HCT116 (cell line): ENCODE measurements around the gene HDAC7. TPM values are rescaled to one million over a fixed set of nuclear protein-coding genes. Genes with fewer than 3 reads are reported as not detected.

Source experiments
- ATAC-seq: fragments of 200-7000 bp; cut with Tn5 transposase; 2 replicates; pipeline ENCODE4 v1.9.1; 2020; ENCODE audit warnings: mild to moderate bottlenecking, moderate library complexity
- BruUV-seq: library from RNA; stranded (reverse); fragments of 400-500 nt; replicated peaks from 2 replicates; lab custom pipeline; 2021; lab: Mats Ljungman, UMichigan
- CTCF ChIA-PET: fragments of 300-600 bp; sonication (Branson Sonifier 250); formaldehyde crosslinking; loops from one replicate; lab custom pipeline; 2021; ENCODE audit warnings: antibody characterized with exemption; lab: Charles Lee
- POLR2A ChIA-PET: fragments of 300-600, 350-600 bp; sonication (Branson Sonifier 250); formaldehyde crosslinking; loops from one replicate; lab custom pipeline; 2021; ENCODE audit warnings: antibody characterized with exemption; lab: Charles Lee
- RAD21 ChIA-PET, 2 experiments: fragments of 300-600 bp; sonication (Branson Sonifier 250); formaldehyde crosslinking; loops; one replicate each; lab custom pipeline; 2023; ENCODE audit warnings: low total read pairs in 2 of 2; ENCODE audit not compliant: uncharacterized antibody in 2 of 2, unreplicated experiment in 2 of 2, low non-redundant PET in 1 of 2; lab: Charles Lee
- DNase-seq: peaks from one replicate; pipeline ENCODE4 v3.0.0-alpha.2; 2010; ENCODE audit warnings: low read depth, low spot score
- H2AFZ ChIP-seq: fragments of 200-600 bp; shearing (Covaris generic), sonication (generic); 2 replicates; pipeline ENCODE4 v1.6.1; 2017; ENCODE audit warnings: low read depth, mixed run types, mixed read lengths, antibody characterized with exemption, low read length; ENCODE audit not compliant: poor library complexity, severe bottlenecking
- H3K27ac ChIP-seq: 2 replicates; pipeline ENCODE4 v1.5.1; 2012; ENCODE audit warnings: low read depth, low read length
- H3K27me3 ChIP-seq: fragments of 200-600 bp; sonication (generic); 2 replicates; pipeline ENCODE4 v1.6.1; 2016; ENCODE audit warnings: mixed run types, low read length, mixed read lengths; ENCODE audit not compliant: insufficient read depth
- H3K36me3 ChIP-seq, 2 experiments: fragments of 200-500 bp in 1 of 2; fragments of 200-600 bp in 1 of 2; sonication (Bioruptor generic) in 1 of 2; sonication (generic) in 1 of 2; 2 replicates each; pipeline versions ENCODE4 v1.5.1 to v1.6.1; 2014 to 2016; ENCODE audit warnings: low read length in 2 of 2, inconsistent platforms in 1 of 2, mixed read lengths in 1 of 2, mixed run types in 1 of 2; ENCODE audit not compliant: insufficient read depth in 2 of 2, control insufficient read depth in 1 of 2
- H3K4me1 ChIP-seq, 2 experiments: fragments of 200-600 bp in 1 of 2; sonication (generic) in 1 of 2; 2 replicates each; pipeline versions ENCODE4 v1.5.1 to v1.6.1; 2012 to 2017; ENCODE audit warnings: low read length in 2 of 2, inconsistent platforms in 1 of 2, mild to moderate bottlenecking in 1 of 2, mixed read lengths in 1 of 2, mixed run types in 1 of 2, moderate library complexity in 1 of 2; ENCODE audit not compliant: insufficient read depth in 2 of 2, control insufficient read depth in 1 of 2
- H3K4me2 ChIP-seq: fragments of 200-600 bp; sonication (generic); 2 replicates; pipeline ENCODE4 v1.6.1; 2017; ENCODE audit warnings: mixed run types, low read length, mixed read lengths
- H3K4me3 ChIP-seq, 2 experiments: fragments of 200-600 bp in 1 of 2; sonication (generic) in 1 of 2; replicated peaks in 1 of 2; 2 replicates each; pipeline ENCODE4 v1.5.1; 2011 to 2016; ENCODE audit warnings: low read length in 2 of 2, control low read depth in 1 of 2, low read depth in 1 of 2, mild to moderate bottlenecking in 1 of 2, mixed read lengths in 1 of 2, mixed run types in 1 of 2
- H3K79me2 ChIP-seq: fragments of 200-600 bp; sonication (generic); 2 replicates; pipeline ENCODE4 v1.6.1; 2017; ENCODE audit warnings: mild to moderate bottlenecking, mixed run types, low read length, moderate library complexity, mixed read lengths; ENCODE audit not compliant: insufficient read depth
- H3K9ac ChIP-seq: fragments of 200-600 bp; sonication (generic); 2 replicates; pipeline ENCODE4 v1.6.1; 2016; ENCODE audit warnings: low read length, mixed read lengths
- H3K9me2 ChIP-seq: fragments of 200-600 bp; sonication (generic), shearing (Covaris generic); 2 replicates; pipeline ENCODE4 v1.6.1; 2017; ENCODE audit warnings: mixed run types, mild to moderate bottlenecking, moderate library complexity; ENCODE audit not compliant: insufficient read depth
- H3K9me3 ChIP-seq, 2 experiments: fragments of 200-500 bp in 1 of 2; fragments of 200-600 bp in 1 of 2; sonication (Bioruptor generic) in 1 of 2; sonication (generic) in 1 of 2; 2 replicates each; pipeline ENCODE4 v1.6.1; 2014 to 2017; ENCODE audit warnings: low read length in 2 of 2, mixed read lengths in 2 of 2, inconsistent platforms in 1 of 2, low read depth in 1 of 2, mild to moderate bottlenecking in 1 of 2, mixed run types in 1 of 2, moderate library complexity in 1 of 2; ENCODE audit not compliant: control insufficient read depth in 1 of 2, insufficient read depth in 1 of 2
- H4K20me1 ChIP-seq: fragments of 200-600 bp; sonication (generic), shearing (Covaris generic); 2 replicates; pipeline ENCODE4 v1.6.1; 2017; ENCODE audit warnings: mixed run types, mild to moderate bottlenecking, moderate library complexity; ENCODE audit not compliant: insufficient read depth
- ATF3 ChIP-seq: IDR thresholded peaks from 2 replicates; pipeline ENCODE4 v1.6.1; 2012
- CBX3 ChIP-seq: IDR thresholded peaks from 2 replicates; pipeline ENCODE4 v1.6.1; 2012; ENCODE audit warnings: low read depth
- CEBPB ChIP-seq: IDR thresholded peaks from 2 replicates; pipeline ENCODE4 v1.6.1; 2012; ENCODE audit warnings: low read depth
- CTCF ChIP-seq, 3 experiments: fragments of 200-600 bp in 1 of 3; sonication (generic) in 1 of 3; IDR thresholded peaks in 2 of 3; conservative IDR thresholded peaks in 1 of 3; 2 replicates each; pipeline ENCODE4 v1.5.1; 2012 to 2017; ENCODE audit warnings: low read depth in 2 of 3, low read length in 2 of 3, antibody characterized with exemption in 1 of 3, borderline replicate concordance in 1 of 3, control low read depth in 1 of 3, mild to moderate bottlenecking in 1 of 3, mixed read lengths in 1 of 3, mixed run types in 1 of 3, moderate library complexity in 1 of 3; ENCODE audit not compliant: insufficient read depth in 1 of 3
- EGR1 ChIP-seq: IDR thresholded peaks from 2 replicates; pipeline ENCODE4 v1.6.1; 2012; ENCODE audit warnings: low read depth
- ELF1 ChIP-seq: IDR thresholded peaks from 2 replicates; pipeline ENCODE4 v1.6.1; 2012; ENCODE audit warnings: low read depth, borderline replicate concordance
- EZH2 ChIP-seq: fragments of 200-600 bp; sonication (generic); IDR thresholded peaks from 2 replicates; pipeline ENCODE4 v1.6.1; 2017; ENCODE audit warnings: antibody characterized with exemption, mixed run types
- EZH2phosphoT487 ChIP-seq: fragments of 200-600 bp; IDR thresholded peaks from 2 replicates; pipeline ENCODE4 v1.6.1; 2018; ENCODE audit warnings: antibody characterized with exemption, borderline replicate concordance
- MAX ChIP-seq: IDR thresholded peaks from 2 replicates; pipeline ENCODE4 v1.6.1; 2012
- POLR2A ChIP-seq: IDR thresholded peaks from 2 replicates; pipeline ENCODE4 v1.7.0; 2011; ENCODE audit warnings: borderline replicate concordance; ENCODE audit not compliant: insufficient read depth, insufficient read length; ENCODE audit errors: extremely low read depth
- POLR2AphosphoS5 ChIP-seq: IDR thresholded peaks from 2 replicates; pipeline ENCODE4 v1.6.1; 2011; ENCODE audit warnings: mild to moderate bottlenecking, low read depth, low read length, moderate library complexity
- RAD21 ChIP-seq: IDR thresholded peaks from 2 replicates; pipeline ENCODE4 v1.6.1; 2012; ENCODE audit warnings: low read depth, mild to moderate bottlenecking
- REST ChIP-seq: IDR thresholded peaks from 2 replicates; pipeline ENCODE4 v1.6.1; 2012; ENCODE audit warnings: low read depth
- SIN3A ChIP-seq: IDR thresholded peaks from 2 replicates; pipeline ENCODE4 v1.6.1; 2012; ENCODE audit warnings: low read depth
- SRF ChIP-seq: IDR thresholded peaks from 2 replicates; pipeline ENCODE4 v1.6.1; 2012; ENCODE audit warnings: low read depth
- TCF7L2 ChIP-seq: IDR thresholded peaks from 2 replicates; pipeline ENCODE4 v1.7.0; 2011; ENCODE audit warnings: borderline replicate concordance, inconsistent platforms; ENCODE audit not compliant: insufficient read depth, insufficient read length; ENCODE audit errors: extremely low read depth
- YY1 ChIP-seq: IDR thresholded peaks from 2 replicates; pipeline ENCODE4 v1.6.1; 2011; ENCODE audit warnings: low read length, low read depth, moderate library complexity, mild to moderate bottlenecking; ENCODE audit not compliant: insufficient replicate concordance; ENCODE audit errors: extremely low read depth
- ZBTB33 ChIP-seq: IDR thresholded peaks from 2 replicates; pipeline ENCODE4 v1.6.1; 2011; ENCODE audit warnings: mild to moderate bottlenecking, low read length, moderate library complexity; ENCODE audit not compliant: insufficient replicate concordance; ENCODE audit errors: extremely low read depth
- intact Hi-C: fragments of 100-400 bp; cut with micrococcal nuclease; formaldehyde crosslinking; loops from 2 replicates; pipeline ENCODE4 v1.10.0; 2022
- total RNA-seq: library from RNA; stranded (reverse); gene quantifications from one replicate; pipeline ENCODE4 v1.2.1, GENCODE V29; 2021; ENCODE audit not compliant: unreplicated experiment

Gene HDAC7
- total RNA-seq, 1 experiment from 2014 or later: 38.1 TPM

GRCh38 chr12:47846294-47846996 lies 26.7 kb upstream of the HDAC7 start:
- ChIA-PET RAD21 (no interaction called here), POLR2A (no interaction called here), CTCF (interaction anchor here (2.3 kb wide), 1 partner anchor 8 kb away, joined by 15 read pairs; no protein-coding TSS in a partner anchor)
- Histone ChIP-seq H2AFZ (no peak overlapping the region), H3K4me2 (no peak overlapping the region), H3K4me3 (no peak overlapping the region), H3K9ac (no peak overlapping the region), H3K36me3 (no peaks in the 10 kb centered on the region), H3K27ac (no peak overlapping the region), H3K9me3 (no peaks in the 10 kb centered on the region), H3K4me1 (peaks cover 0 to 10% of the 10 kb centered on the region in 2 experiments; a peak in 1 of 4 replicates), H3K27me3 (no peaks in the 10 kb centered on the region), H3K9me2 (no peaks in the 10 kb centered on the region), H3K79me2 (no peaks in the 10 kb centered on the region), H4K20me1 (no peaks in the 10 kb centered on the region)
- intact Hi-C loops: no loop called here
- TF ChIP-seq EZH2: no peak
- TF ChIP-seq ZBTB33: no peak
- TF ChIP-seq TCF7L2: no peak
- TF ChIP-seq CTCF (IDR thresholded peaks at IDR 0.05 in 2 of 3, conservative IDR thresholded peaks at IDR 0.05 in 1 of 3; ENCODE audit: borderline replicate concordance in 1 of 3, insufficient read depth in 1 of 3, low read depth in 2 of 3, low read length in 2 of 3): no peak
- no peak for TF ChIP-seq SIN3A
- TF ChIP-seq SRF: no peak
- TF ChIP-seq EGR1: no peak
- no peak for TF ChIP-seq CEBPB
- no peak for TF ChIP-seq POLR2AphosphoS5
- no peak for TF ChIP-seq ELF1
- TF ChIP-seq YY1: no peak
- TF ChIP-seq EZH2phosphoT487: no peak
- no peak for TF ChIP-seq MAX
- TF ChIP-seq REST: no peak
- no peak for TF ChIP-seq ATF3
- TF ChIP-seq RAD21: no peak
- TF ChIP-seq CBX3: no peak
- no peak for TF ChIP-seq POLR2A
- no peak for DNase-seq
- BruUV-seq: no TSS peak
- no peak for ATAC-seq
